ENCODE data around the gene SAE1.

- TF ChIP-seq EZH2phosphoT487 (IDR thresholded peaks at IDR 0.05; ENCODE audit: insufficient read depth, low read depth) = no peak
- TF ChIP-seq EZH2 (IDR thresholded peaks at IDR 0.05; ENCODE audit: insufficient read depth, poor library complexity, severe bottlenecking) = no peak
Measured at GRCh38 chr19:47240996-47241918, 110.6 kb downstream of the SAE1 start.
